ENCODE data around the gene MRPL32.
A peak's percentile ranks its signal among the peaks of the same experiment; 100 is the strongest.

MRPL32 gene

GRCh38 chr7:42928754-42929153 lies 3.4 kb upstream of the MRPL32 start:
- no peak for DNase-seq

DNA sequence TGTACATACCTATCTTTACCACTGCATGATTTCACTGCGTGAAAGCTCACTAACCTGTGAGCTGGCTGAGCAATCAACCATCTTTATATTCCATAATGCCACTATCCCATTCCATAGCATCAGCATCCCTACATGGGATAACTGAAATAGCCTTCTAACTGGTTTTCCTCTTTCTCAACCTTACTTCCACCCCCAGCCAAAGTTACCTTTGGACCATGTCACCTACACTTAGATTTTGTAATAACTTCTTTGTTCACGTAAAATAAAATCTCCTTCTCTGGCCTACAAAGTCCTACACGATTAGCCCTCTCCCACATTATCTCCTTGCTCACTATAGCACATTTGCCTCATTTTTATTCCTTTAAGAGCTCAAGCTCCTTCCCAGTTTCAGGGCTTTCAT lies 2.7 kb upstream of the MRPL32 start:
- DNase-seq, result no peak

DNA sequence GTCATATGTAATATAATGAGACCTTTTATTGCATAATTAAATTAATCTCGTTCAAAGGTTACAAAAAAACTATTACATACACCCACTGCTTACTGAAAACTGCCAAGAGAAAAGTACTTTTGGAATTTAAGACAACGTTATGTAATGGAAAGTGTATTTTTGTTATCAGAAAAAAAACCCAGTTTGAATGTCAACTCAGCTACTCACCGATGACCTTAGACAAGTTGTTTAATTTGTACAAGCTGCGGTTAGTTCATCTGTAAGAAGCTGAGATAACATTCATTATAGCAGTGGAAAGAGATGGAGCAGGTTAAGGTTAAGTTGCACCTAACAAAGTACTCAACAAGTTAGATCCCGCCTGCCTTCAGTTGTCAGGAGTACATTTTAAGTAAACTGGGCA lies 1.3 kb upstream of the MRPL32 start:
- DNase-seq, result no peak

DNA sequence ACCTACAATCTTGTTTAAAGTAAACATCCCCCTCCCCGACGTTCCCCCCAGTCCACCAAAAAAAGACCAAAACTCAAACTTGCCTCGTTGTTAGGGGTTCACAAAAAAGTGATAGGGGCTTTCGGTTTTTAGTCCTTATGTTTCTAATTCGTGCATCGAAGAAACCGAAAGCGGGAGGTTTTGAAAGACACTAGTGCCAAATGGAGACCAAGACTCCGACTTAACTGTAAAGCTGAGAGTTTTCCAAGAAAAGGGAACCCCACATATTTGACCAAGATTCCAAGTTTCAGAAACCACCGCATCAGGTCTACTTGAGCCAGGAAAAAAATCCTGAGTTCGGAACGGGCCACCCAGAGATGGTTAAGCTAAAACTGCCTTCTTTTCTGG lies 736 bp upstream of the MRPL32 start:
- peak; percentile 40 for DNase-seq

DNA sequence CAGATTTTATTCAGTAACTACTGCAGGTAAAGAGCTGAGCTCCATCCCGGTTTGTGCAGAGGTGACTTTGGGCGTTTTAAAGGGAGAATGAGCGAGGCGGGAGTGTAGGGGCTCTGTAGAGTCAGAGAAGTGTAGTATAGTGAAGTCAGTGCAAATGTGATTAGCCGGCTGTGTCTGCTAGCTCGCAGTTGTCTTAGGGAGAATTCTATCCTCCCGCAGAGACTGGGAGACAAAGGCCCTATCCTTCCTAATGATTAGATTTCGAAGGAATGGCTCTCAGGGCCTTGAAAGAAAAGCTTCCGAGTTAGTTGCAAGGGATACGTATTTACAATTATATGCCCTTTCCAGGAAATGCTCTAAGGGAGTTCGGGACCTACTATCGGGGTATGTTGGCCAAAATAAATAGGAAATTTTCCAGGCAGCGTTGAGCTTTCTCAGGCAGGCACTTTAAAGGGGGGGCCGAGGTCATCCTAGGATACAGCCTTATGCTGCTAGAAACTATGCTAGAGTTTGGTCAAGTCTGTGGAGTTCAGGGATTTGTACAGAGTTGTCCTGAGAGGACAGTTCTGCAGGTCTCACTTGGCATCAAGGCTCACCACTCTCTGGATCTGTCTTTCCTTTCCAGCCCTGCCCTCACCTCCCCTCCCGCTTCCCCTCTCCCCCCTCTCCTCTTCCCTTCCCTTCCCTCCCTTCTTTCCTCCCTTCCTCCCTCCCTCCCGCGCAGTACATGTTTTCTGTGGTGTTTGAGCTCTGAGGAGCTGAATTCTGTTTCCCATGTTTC lies 825 bp downstream of the MRPL32 start:
- peak; percentile 41 for DNase-seq

GRCh38 chr7:42934291-42934690 lies 2.1 kb downstream of the MRPL32 start:
- no peak for DNase-seq

GRCh38 chr7:42935861-42936260 lies 3.7 kb downstream of the MRPL32 start:
- DNase-seq, result no peak

DNA sequence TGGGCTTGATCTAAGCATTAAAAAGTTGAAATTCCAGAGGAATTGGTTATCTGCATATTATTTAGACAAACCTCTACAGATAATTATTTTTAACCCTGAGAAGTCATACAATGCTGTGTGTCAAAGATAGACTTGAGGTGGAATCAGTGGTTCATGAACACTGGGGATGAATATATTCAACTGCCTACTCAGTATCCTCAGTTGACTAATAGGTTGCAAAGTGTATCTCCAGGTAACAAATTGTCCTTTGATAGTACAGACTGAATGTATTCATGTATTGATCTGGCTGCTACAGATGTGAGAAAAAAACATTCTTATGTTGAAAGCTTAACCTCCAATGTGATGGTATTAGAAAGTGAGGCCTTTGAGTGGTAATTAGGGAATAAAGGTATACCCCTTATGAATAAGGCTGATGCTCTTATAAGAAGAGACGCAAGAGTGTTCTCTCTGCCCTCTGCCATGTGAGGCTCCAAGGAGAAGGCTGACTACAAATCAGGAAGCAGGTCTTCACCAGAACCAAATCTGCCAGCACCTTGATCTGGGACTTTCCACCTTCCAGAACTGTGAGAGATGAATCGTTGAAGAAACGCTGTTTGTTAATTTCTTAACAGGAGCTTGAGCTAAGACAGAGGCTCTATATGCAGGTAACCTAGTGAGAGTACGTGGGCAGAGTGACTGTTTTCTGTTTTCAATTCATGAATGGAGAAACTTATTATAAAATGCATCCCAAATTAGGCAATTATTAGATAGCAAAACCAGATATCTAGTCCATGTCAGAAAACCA lies 7.5 kb downstream of the MRPL32 start:
- no peak for DNase-seq

DNA sequence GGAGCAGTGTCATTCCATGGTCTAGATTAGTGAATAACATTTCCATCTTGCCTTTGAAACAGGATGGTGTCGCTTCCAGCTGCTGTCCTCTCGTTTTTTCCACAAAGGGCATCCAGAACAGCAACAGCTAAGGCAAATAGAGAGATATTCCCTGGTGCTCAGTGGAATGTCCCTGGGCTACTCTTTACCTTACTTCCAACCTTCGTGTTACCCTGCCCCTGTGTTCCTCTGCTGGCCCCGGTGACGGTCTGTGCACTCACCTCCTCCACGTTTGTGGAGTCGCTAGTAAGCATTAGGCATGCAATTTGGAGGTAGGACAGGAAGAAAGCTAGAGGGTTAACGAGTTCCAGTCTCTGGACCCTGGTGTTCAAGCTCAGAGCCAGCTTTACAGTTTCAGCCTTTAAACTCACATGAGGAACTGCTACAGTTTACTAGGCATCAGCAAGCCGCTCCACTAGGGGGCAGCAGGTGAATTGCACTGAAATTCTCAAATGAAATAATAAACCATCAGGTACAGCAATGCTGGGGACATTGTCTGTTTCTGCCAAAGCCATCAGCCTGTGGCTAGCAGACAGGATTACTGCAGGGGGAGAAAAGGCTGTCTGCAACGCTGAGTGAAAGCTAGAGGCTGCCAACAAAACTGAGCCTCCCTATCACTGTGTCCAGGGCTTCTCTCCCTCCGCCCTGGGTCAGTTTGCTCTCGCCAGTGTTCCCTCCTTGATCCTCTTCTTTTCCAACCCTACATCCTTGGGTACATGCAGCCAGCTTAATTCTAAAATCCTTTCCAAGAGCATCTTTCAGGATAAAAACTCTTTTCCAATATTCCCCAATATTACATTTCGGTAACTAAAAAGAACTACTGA lies 9.0 kb downstream of the MRPL32 start:
- DNase-seq, result peak; percentile 88

- DNase-seq, result no peak
These were observed 13.8 kb downstream of the MRPL32 start for GRCh38 chr7:42945821-42946626.

- no peak for DNase-seq
These were observed 14.4 kb downstream of the MRPL32 start for GRCh38 chr7:42946627-42946950.

DNA sequence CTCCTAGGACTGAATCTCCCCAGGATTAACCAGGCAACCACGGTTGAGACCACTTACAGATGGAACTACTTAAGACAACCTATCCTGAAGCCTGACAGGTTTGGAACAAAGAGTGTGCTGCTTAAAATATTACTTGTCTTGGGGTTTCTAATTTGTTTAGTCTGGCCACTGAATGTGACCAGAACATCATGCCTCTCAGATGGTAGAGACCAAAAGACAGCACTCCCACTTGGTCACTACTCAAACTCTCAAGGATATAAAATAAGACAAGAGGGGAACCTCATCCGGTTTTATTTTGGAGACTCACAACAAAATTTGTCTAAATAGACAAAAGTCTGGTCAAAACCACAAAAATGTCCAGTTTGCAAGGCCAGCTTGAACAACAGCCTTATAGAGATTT lies 15.3 kb downstream of the MRPL32 start:
- no peak for DNase-seq

GRCh38 chr7:42950417-42950816 lies 18.2 kb downstream of the MRPL32 start:
- DNase-seq, result no peak

DNA sequence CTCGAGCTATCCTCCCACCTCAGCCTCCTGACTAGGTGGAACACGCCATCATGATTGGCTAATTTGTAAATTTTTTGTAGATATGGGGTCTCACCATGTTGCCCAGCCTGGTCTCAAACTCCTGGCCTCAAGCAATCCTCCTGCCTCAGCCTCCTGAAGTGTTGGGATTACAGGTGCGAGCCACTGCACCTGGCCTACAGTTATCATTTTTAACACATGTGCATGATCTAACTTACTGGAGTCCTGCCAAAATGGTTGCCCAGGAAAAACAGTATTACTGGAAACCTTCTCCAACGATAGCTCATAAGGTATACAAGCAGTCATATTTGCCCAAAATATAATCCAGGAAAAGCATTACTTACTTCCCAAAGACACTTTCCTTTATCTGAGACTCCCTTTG lies 20.2 kb downstream of the MRPL32 start:
- DNase-seq, result no peak

- DNase-seq, result no peak
These were observed 21.8 kb downstream of the MRPL32 start for GRCh38 chr7:42953994-42954393.

DNA sequence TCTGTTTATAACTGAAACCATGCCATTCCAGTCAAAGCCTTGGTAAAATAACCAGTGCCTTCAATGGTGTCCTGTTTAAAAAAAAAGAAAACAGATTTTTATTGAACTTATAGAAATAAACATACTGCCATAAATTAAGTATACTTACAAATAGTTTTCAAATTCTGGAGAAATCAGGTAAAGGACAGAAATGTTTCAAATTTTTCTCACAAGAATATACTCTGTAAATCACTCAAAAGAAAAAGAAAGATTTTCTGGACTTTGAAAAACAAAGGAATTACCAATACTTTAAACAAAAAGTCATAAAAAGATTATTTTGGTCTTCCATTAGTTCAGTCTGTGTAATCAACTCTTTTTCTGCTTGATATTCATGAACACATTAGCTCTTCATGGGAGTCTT lies 23.9 kb downstream of the MRPL32 start:
- no peak for DNase-seq

DNA sequence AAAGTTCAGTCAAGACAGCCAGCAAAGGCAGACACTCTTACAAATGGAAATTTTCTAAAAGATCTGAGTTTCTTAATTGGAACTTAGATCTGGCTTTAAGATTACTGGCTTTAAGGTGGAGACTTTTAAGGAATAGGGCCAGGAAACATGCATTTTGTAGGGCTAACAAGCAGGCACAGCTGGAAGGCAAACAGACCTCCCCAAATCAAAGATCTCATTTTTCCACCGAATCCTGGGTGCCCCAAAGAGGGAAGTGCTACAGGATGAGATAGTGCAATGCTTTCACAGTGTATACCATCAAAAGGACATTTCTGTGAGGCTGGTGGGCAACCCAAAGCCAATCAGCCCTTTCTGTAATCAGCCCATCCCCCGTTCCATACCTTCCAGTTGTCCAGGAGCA lies 27.4 kb downstream of the MRPL32 start:
- no peak for DNase-seq

GRCh38 chr7:42960762-42961161 lies 28.6 kb downstream of the MRPL32 start:
- no peak for DNase-seq

- DNase-seq, result no peak
These were observed 29.0 kb downstream of the MRPL32 start for GRCh38 chr7:42961170-42961569.

DNA sequence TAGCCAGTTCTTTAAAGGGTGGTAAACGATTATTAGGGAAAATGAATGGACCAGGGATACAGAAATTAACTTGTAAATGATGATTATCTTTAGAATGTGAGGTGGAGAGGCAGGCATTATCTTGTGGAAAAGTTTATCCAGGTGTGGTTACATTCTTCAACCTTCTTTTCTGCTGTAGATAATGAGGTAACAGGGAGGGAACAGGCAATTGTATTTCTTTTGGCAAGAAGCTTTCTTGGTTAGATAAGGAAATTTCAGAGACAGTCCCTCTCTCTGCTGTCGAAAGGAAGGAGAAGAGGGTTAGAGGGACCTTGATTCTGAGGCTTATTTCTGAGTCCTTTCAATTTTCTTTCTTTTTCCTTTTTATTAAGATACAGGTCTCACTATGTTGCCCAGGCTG lies 32.1 kb downstream of the MRPL32 start:
- no peak for DNase-seq

DNA sequence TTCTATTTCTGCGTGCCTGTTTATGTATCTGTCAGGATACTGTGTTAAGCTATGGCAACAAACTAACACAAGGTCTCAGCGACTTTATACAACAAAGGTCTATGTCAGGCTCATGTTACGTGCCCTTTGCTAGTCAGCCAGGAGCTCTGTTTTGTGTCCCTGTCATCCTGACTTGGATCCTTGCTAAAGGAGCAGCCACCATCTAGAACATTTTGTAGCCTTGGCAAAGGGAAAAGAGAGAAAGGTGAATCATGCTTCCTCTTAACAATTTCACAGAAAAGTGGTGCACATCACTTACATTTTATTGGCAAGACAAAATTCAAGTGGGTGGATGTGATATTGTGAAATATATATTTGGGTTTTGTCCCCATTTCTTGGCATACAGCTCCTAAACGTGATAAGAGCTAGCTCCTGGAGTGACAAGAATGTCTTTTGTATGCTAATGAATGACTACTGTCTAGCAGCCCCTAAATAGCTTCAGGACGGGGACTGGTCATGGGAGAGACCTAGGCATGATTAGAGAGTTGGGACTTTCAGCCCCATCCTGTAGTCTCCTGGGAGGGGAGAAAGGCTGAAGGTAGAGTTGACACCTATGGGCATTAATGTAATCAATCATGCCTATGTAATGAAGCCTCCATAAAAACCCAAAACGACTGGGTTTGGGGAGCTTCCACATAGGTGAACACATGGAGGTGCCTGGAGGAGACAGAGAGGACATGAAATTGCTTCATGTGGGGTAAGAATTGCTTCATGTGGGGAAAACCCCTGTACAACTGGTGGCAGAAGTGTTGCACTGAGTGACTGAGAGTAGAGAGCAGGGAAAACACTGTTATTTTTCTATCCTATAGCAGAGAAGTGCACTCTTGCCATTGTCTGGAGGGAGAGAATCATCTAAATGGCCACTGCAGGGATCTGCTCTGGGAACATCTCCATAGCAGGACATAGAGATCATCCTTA lies 33.0 kb downstream of the MRPL32 start:
- no peak for DNase-seq

DNA sequence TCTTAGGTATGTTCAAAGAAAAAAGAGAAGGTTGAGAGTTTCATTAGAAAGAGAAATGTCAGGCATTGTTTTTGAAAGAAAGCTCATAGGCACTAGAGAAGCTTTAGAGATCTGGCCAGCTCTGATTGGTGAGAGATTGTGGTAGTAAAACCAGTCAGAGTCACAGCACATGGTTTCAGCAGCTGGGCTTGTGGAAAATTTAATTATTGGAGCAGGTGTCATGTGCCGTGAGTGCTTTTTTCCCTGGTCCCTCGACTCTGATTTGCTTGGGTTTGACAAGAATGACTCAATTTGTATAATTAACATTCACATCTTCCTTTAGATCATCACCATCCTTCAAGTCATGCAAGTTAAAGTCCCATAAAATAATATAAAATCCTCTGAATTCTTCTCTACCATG lies 35.2 kb downstream of the MRPL32 start:
- DNase-seq, result no peak

Measured in DMS53 (cell line).